HG02981 (cell line): ENCODE measurements around the gene AGFG2.
"Not testable (repeated sequence)": the region's sequence is repeated elsewhere in the genome, so short reads cannot be mapped to it uniquely, and the experiment has no call there.

Experiments
- ATAC-seq: cut with Tn5 transposase; IDR thresholded peaks from one replicate; pipeline ENCODE4 v1.9.1; 2021; ENCODE audit warnings: mild to moderate bottlenecking, moderate library complexity; ENCODE audit not compliant: unreplicated experiment

Gene AGFG2

GRCh38 chr7:100547872-100548271 is 8.9 kb downstream of the AGFG2 start:
- ATAC-seq: no peak

- ATAC-seq: not testable (repeated sequence)
Measured at GRCh38 chr7:100548446-100548845, 9.4 kb downstream of the AGFG2 start.

GRCh38 chr7:100552532-100552931 is 13.5 kb downstream of the AGFG2 start:
- no peak for ATAC-seq

GRCh38 chr7:100553032-100553431 is 14.0 kb downstream of the AGFG2 start:
- no peak for ATAC-seq

GRCh38 chr7:100555701-100556100 is 16.7 kb downstream of the AGFG2 start:
- ATAC-seq: no peak

DNA sequence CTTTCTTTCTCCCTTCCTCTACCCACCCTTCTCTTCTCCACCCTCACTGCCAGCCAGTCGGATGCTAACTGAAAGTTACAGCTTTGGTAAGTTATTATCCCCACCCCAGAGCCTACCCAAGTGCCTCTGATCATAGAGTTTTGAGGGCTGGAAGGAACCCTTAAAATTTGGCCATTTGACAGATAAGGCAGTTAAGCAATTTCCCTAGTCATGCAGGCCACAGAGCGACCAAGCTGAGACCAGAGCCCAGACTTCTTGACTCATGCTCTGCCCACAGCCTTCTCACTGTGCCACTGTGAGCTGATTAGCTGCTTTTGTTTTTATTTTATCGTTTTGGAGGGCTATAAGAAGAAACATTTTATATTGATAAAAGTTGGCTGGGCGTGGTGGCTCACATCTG is 17.5 kb downstream of the AGFG2 start:
- ATAC-seq: no peak

- no peak for ATAC-seq
Measured at GRCh38 chr7:100559127-100559526, 20.1 kb downstream of the AGFG2 start.

GRCh38 chr7:100561491-100562194 is 22.6 kb downstream of the AGFG2 start:
- ATAC-seq: no peak

GRCh38 chr7:100562195-100563099 is 23.4 kb downstream of the AGFG2 start:
- ATAC-seq: no peak

DNA sequence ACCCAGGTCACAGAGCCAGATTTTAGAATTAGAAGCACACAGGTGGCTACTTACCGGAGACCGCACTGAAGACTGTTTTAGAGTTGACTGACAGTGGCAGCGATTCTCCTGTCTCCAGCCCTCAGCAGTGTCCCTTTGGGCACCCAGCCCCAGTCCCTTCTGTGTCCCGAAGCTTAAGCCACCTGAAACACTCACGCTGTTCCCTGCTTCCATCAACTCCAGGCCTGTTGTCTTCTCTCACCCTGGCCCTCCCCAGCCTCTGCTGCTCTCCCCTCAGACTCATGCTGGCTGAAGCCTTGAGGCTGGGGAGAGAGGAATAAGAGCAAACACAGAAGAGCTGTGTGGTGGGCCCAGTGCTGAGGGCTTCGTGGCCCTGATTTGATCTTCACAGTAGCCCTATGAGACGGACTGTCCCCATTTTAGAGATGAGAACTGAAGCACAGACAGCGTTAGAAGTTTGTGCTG is 24.1 kb downstream of the AGFG2 start:
- ATAC-seq: no peak

- ATAC-seq: no peak
Measured at GRCh38 chr7:100563809-100564400, 24.9 kb downstream of the AGFG2 start.

DNA sequence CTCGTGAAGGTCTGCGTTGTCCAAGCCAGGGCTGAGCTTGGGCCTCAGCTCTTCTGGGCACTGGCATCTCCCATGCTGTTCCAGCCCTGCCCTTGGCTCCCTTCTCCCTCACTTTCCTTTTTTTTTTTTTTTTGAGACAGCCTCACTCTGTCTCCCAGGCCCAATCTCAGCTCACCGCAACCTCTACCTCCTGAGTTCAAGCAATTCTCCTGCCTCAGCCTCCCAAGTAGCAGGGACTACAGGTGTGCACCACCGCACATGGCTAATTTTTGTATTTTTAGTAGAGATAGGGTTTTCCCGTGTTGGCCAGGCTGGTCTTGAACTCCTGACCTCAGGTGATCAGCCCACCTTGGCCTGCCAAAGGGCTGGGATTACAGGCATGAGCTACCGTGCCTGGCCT is 25.4 kb downstream of the AGFG2 start:
- ATAC-seq: not testable (repeated sequence)

- no peak for ATAC-seq
Measured at GRCh38 chr7:100565133-100565571, 26.1 kb downstream of the AGFG2 start.

GRCh38 chr7:100566018-100566531 is 27.1 kb downstream of the AGFG2 start:
- ATAC-seq: no peak

- no peak for ATAC-seq
Measured at GRCh38 chr7:100567031-100567730, 28.2 kb downstream of the AGFG2 start.

DNA sequence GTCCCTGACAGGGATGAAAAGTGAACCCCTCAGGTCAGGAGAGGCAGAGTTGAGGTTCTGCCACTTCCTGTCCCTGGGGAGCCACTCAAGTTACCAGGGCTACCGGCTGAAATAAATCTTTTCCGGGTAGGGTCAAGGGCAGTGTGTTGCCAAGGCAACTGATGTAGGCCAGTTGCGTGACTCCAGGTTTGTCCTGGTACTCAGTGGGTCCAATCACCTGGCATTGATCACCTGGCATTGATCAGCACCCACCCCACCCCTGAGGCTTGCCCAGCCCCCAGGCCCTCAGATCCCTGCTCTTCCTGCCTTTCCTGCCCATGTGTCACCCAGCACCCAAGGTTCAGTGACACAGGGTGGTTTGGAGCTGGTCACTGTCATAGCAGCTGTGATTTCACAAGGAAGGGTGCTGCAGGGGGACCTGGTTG is 28.8 kb downstream of the AGFG2 start:
- ATAC-seq: no peak

- no peak for ATAC-seq
Measured at GRCh38 chr7:100568176-100568895, 29.3 kb downstream of the AGFG2 start.

DNA sequence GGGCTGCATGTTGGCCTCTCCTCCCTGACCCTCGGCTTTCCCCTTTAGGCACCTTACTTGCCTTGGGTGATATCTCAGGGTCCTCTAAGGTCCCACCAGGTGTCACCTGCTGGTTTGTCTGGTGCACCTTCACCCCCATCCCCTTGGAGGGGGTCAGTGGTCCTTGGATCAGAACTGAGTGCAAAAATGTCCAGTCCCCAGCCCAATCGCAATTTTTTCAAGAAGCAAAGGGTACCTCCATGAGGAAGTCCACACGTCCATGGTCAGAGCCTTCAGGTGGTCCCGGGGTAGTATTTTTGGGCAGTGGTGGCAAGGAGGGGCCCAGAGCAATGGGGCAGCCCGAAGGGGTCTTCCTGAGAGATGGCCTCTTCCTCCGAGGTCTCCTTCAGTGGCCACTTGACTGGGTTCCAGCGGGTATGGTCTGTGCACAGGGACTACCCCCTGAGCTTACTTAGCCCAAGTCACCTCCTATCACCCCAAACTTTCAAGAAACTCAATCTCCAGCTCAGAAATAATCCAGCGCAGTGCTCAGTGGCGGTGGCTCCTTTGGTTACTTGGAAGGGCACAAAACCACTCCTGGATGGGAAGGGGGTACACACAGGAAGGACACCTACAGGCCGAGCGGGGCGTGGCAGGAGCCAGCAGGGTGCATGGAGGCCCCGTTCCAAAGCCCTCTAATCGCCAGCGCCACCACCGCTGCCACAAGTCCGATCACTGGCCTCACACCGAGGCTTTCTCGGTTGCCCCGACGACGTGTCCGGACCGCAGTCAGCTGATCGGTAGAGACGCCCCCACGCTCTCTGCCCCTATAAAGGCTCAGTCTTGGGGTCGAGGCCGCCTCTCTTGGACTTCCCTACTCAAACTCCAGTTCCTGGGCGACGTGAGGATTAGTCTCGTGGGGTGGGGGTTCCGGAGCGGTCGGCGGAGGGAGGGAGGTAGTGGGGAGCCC is 30.2 kb downstream of the AGFG2 start:
- peak; percentile 29 for ATAC-seq
